ENCODE results near the gene CKAP2L.

DNA sequence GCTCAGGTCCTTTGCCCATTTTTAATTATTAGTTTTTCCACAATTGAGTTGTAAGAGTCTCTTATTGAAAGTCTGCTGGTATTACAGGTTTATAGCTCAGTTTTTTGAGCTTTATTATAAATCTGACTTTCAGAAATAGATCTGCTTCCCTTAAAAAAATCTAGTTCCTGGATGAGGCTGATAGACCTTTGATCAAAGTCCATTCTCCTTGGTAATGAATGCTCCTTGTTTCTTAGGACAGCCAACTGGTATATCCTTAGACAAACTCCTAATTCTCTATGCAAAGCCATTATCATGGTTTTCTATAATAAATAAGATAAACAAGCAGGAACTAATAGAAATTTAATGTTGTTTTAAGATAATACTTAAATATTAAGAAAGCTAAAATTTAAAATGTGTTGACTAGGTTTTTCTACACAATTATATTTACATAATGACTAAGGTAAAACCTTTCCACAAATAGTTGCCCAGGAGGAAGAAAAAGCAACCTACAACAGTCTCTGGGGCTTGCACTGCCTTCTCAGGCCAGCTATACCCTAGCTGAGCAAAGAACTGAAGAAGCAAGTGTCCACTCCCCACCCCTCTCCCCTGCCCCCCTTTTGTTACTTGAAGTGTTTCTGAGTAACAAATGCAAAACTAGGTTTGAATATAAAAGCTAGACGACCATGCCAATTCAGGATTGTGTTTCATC, 26.7 kb downstream of the CKAP2L start:
- TF ChIP-seq, protein P1, sequence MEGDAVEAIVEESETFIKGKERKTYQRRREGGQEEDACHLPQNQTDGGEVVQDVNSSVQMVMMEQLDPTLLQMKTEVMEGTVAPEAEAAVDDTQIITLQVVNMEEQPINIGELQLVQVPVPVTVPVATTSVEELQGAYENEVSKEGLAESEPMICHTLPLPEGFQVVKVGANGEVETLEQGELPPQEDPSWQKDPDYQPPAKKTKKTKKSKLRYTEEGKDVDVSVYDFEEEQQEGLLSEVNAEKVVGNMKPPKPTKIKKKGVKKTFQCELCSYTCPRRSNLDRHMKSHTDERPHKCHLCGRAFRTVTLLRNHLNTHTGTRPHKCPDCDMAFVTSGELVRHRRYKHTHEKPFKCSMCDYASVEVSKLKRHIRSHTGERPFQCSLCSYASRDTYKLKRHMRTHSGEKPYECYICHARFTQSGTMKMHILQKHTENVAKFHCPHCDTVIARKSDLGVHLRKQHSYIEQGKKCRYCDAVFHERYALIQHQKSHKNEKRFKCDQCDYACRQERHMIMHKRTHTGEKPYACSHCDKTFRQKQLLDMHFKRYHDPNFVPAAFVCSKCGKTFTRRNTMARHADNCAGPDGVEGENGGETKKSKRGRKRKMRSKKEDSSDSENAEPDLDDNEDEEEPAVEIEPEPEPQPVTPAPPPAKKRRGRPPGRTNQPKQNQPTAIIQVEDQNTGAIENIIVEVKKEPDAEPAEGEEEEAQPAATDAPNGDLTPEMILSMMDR (IDR thresholded peaks at IDR 0.05 in 2 of 3, conservative IDR thresholded peaks at IDR 0.05 in 1 of 3; ENCODE audit: insufficient read depth in 2 of 3, low read depth in 1 of 3, low read length in 3 of 3), result no peak
- TF ChIP-seq HDAC2 (IDR thresholded peaks at IDR 0.05) (no peak), EP300 (IDR thresholded peaks at IDR 0.05; ENCODE audit: low read length) (no peak), ZNF57 (CRISPR knock-in tag; IDR thresholded peaks at IDR 0.05) (no peak)
- TF ChIP-seq, protein P2, sequence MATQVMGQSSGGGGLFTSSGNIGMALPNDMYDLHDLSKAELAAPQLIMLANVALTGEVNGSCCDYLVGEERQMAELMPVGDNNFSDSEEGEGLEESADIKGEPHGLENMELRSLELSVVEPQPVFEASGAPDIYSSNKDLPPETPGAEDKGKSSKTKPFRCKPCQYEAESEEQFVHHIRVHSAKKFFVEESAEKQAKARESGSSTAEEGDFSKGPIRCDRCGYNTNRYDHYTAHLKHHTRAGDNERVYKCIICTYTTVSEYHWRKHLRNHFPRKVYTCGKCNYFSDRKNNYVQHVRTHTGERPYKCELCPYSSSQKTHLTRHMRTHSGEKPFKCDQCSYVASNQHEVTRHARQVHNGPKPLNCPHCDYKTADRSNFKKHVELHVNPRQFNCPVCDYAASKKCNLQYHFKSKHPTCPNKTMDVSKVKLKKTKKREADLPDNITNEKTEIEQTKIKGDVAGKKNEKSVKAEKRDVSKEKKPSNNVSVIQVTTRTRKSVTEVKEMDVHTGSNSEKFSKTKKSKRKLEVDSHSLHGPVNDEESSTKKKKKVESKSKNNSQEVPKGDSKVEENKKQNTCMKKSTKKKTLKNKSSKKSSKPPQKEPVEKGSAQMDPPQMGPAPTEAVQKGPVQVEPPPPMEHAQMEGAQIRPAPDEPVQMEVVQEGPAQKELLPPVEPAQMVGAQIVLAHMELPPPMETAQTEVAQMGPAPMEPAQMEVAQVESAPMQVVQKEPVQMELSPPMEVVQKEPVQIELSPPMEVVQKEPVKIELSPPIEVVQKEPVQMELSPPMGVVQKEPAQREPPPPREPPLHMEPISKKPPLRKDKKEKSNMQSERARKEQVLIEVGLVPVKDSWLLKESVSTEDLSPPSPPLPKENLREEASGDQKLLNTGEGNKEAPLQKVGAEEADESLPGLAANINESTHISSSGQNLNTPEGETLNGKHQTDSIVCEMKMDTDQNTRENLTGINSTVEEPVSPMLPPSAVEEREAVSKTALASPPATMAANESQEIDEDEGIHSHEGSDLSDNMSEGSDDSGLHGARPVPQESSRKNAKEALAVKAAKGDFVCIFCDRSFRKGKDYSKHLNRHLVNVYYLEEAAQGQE (IDR thresholded peaks at IDR 0.05; ENCODE audit: borderline replicate concordance), result no peak
- TF ChIP-seq, protein P2 (CRISPR knock-in tag; IDR thresholded peaks at IDR 0.05; ENCODE audit: low read depth), result no peak
